ENCODE measurements around the gene ABCG5.

Gene ABCG5

GRCh38 chr2:43812947-43813346, 25.7 kb downstream of the ABCG5 start:
- H3K4me3 ChIP-seq (ENCODE audit: low read depth, low read length), result no peak overlapping the region
- no peak overlapping the region for H3K27ac ChIP-seq
- H3K27me3 ChIP-seq (ENCODE audit: insufficient read depth, low read depth, severe bottlenecking), result no peaks in the 10 kb centered on the region
- H3K36me3 ChIP-seq, result no peaks in the 10 kb centered on the region
- H3K9me3 ChIP-seq (ENCODE audit: severe bottlenecking), result no peaks in the 10 kb centered on the region
- TF ChIP-seq CTCF (IDR thresholded peaks at IDR 0.05; ENCODE audit: low read depth, low read length), result no peak
- DNase-seq, result no peak

GRCh38 chr2:43812006-43812405, 26.6 kb downstream of the ABCG5 start:
- Histone ChIP-seq H3K36me3 (no peaks in the 10 kb centered on the region), H3K27ac (no peak overlapping the region), H3K27me3 (ENCODE audit: insufficient read depth, low read depth, severe bottlenecking) (no peaks in the 10 kb centered on the region), H3K4me3 (ENCODE audit: low read depth, low read length) (no peak overlapping the region), H3K9me3 (ENCODE audit: severe bottlenecking) (no peaks in the 10 kb centered on the region)
- TF ChIP-seq CTCF (IDR thresholded peaks at IDR 0.05; ENCODE audit: low read depth, low read length), result no peak
- no peak for DNase-seq

GRCh38 chr2:43810888-43811287, 27.8 kb downstream of the ABCG5 start:
- no peak overlapping the region for H3K4me3 ChIP-seq (ENCODE audit: low read depth, low read length)
- no peak overlapping the region for H3K27ac ChIP-seq
- TF ChIP-seq CTCF (IDR thresholded peaks at IDR 0.05; ENCODE audit: low read depth, low read length), result no peak

GRCh38 chr2:43810452-43810851, 28.2 kb downstream of the ABCG5 start:
- H3K27me3 ChIP-seq (ENCODE audit: insufficient read depth, low read depth, severe bottlenecking), result no peaks in the 10 kb centered on the region
- H3K27ac ChIP-seq, result no peak overlapping the region
- no peak for TF ChIP-seq CTCF (IDR thresholded peaks at IDR 0.05; ENCODE audit: low read depth, low read length)
- no peaks in the 10 kb centered on the region for H3K9me3 ChIP-seq (ENCODE audit: severe bottlenecking)
- no peaks in the 10 kb centered on the region for H3K36me3 ChIP-seq
- DNase-seq, result no peak
- no peak overlapping the region for H3K4me3 ChIP-seq (ENCODE audit: low read depth, low read length)

More at GRCh38 chr2:43810888-43811287, 27.8 kb downstream of the ABCG5 start:
- DNase-seq, result no peak
- H3K27me3 ChIP-seq (ENCODE audit: insufficient read depth, low read depth, severe bottlenecking), result no peaks in the 10 kb centered on the region
- H3K9me3 ChIP-seq (ENCODE audit: severe bottlenecking), result no peaks in the 10 kb centered on the region
- H3K36me3 ChIP-seq, result no peaks in the 10 kb centered on the region

- Histone ChIP-seq H3K36me3 (no peaks in the 10 kb centered on the region), H3K27ac (no peak overlapping the region), H3K27me3 (ENCODE audit: insufficient read depth, low read depth, severe bottlenecking) (no peaks in the 10 kb centered on the region), H3K9me3 (ENCODE audit: severe bottlenecking) (no peaks in the 10 kb centered on the region), H3K4me3 (ENCODE audit: low read depth, low read length) (no peak overlapping the region)
- no peak for DNase-seq
- TF ChIP-seq CTCF (IDR thresholded peaks at IDR 0.05; ENCODE audit: low read depth, low read length), result no peak
These were observed 32.0 kb downstream of the ABCG5 start for GRCh38 chr2:43806719-43807031.

GRCh38 chr2:43803113-43803512, 35.5 kb downstream of the ABCG5 start:
- no peak for TF ChIP-seq CTCF (IDR thresholded peaks at IDR 0.05; ENCODE audit: low read depth, low read length)
- no peak for DNase-seq
- Histone ChIP-seq H3K4me3 (ENCODE audit: low read depth, low read length) (no peak overlapping the region), H3K27ac (no peak overlapping the region), H3K36me3 (no peaks in the 10 kb centered on the region), H3K9me3 (ENCODE audit: severe bottlenecking) (no peaks in the 10 kb centered on the region), H3K27me3 (ENCODE audit: insufficient read depth, low read depth, severe bottlenecking) (no peaks in the 10 kb centered on the region)

Measured in WERI-Rb-1 (cell line).